Nephron progenitor cell (in vitro differentiated cells): ENCODE measurements around the gene CD47.

Experiments
- DNase-seq: peaks from one replicate; pipeline ENCODE4 v3.0.0; 2021
- H3K27ac Mint-ChIP-seq: 2 replicates; pipeline ENCODE4 v1.8.0; 2021; ENCODE audit warnings: mild to moderate bottlenecking, moderate library complexity, mixed read lengths
- H3K27me3 Mint-ChIP-seq: 2 replicates; pipeline ENCODE4 v1.8.0; 2021; ENCODE audit warnings: mild to moderate bottlenecking, low read depth, mixed read lengths; ENCODE audit not compliant: poor library complexity
- H3K36me3 Mint-ChIP-seq: 2 replicates; pipeline ENCODE4 v1.8.0; 2021; ENCODE audit warnings: low read depth, mixed read lengths
- H3K4me1 Mint-ChIP-seq: 2 replicates; pipeline ENCODE4 v1.8.0; 2021; ENCODE audit warnings: mixed read lengths
- H3K4me3 Mint-ChIP-seq: 2 replicates; pipeline ENCODE4 v1.8.0; 2021; ENCODE audit warnings: mild to moderate bottlenecking, moderate library complexity, mixed read lengths
- H3K9me3 Mint-ChIP-seq: 2 replicates; pipeline ENCODE4 v1.8.0; 2021; ENCODE audit warnings: mild to moderate bottlenecking, moderate library complexity, mixed read lengths
- TF ChIP-seq, protein P1 (sequence below): fragments of 200-600 bp; sonication (generic); IDR thresholded peaks from 2 replicates; pipeline ENCODE4 v1.5.0; 2021; ENCODE audit warnings: antibody characterized with exemption

Gene CD47

DNA sequence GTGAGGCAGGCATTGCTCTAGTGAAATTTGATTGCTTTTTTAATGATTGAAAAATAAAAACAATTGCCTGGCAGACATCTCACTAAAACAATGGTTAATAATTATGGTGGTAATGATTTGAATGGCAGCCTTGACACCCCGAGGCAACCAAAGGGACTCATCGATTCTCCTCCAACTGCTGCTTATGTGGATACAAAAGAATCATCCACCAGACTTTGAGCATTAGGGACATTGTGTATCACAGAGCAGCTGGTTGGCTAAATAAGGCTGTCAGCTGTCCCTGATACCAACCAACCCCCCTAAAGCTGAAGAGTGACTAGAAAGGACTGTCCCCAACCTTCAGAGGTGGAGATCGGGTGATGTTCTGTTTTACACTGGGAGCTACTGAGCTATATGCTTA lies 1.7 kb upstream of the CD47 start:
- TF ChIP-seq, protein P1, sequence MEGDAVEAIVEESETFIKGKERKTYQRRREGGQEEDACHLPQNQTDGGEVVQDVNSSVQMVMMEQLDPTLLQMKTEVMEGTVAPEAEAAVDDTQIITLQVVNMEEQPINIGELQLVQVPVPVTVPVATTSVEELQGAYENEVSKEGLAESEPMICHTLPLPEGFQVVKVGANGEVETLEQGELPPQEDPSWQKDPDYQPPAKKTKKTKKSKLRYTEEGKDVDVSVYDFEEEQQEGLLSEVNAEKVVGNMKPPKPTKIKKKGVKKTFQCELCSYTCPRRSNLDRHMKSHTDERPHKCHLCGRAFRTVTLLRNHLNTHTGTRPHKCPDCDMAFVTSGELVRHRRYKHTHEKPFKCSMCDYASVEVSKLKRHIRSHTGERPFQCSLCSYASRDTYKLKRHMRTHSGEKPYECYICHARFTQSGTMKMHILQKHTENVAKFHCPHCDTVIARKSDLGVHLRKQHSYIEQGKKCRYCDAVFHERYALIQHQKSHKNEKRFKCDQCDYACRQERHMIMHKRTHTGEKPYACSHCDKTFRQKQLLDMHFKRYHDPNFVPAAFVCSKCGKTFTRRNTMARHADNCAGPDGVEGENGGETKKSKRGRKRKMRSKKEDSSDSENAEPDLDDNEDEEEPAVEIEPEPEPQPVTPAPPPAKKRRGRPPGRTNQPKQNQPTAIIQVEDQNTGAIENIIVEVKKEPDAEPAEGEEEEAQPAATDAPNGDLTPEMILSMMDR: no peak
- H3K4me1 Mint-ChIP-seq: peaks cover 17% of the 10 kb centered on the region
- H3K36me3 Mint-ChIP-seq: no peaks in the 10 kb centered on the region
- H3K9me3 Mint-ChIP-seq: peaks cover 10% of the 10 kb centered on the region
- DNase-seq: no peak
- H3K27me3 Mint-ChIP-seq: peaks cover 38% of the 10 kb centered on the region
- peak overlapping the region; percentile 86 for H3K4me3 Mint-ChIP-seq
- H3K27ac Mint-ChIP-seq: no peak overlapping the region

DNA sequence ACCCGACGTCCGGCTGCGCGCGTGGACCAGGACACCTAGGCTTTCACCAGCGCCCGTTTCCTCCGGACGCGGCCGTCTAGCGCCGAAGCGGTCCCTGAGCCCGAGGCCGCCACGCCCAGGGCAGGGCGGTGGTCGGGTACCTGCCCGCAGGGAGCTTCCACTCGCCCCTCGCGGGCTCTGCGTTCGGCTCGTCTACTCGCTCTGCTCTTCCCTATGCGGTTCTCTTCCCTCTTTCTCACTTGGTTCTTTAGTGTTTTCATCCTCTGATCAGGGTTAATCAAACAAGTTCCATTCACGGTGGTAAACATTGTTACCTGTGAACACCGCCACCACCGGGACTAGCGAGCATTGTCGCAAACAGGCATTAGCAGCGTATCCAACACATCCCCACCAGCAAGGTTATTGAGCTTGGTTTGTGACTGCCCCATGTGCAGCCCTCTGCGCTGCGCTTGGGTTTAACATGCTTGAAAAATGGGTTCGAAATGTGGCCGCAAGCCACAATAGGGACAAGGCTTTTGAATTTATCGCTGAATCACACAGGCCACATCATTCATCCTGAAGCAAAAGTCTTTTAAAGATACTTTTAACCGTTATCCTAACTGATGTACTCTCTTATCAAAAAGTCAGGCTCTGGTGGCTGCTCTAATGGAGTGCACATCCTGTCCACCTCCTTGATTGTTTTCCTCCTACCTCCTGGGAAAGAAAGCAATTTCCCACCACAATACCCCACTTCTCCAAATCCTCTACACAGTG lies 843 bp upstream of the CD47 start:
- TF ChIP-seq, protein P1: no peak
- peaks cover 17% of the 10 kb centered on the region for H3K4me1 Mint-ChIP-seq
- H3K4me3 Mint-ChIP-seq: peak overlapping the region; percentile 86
- H3K36me3 Mint-ChIP-seq: no peaks in the 10 kb centered on the region
- H3K27me3 Mint-ChIP-seq: peaks cover 38% of the 10 kb centered on the region
- no peak for DNase-seq
- peaks cover 10% of the 10 kb centered on the region for H3K9me3 Mint-ChIP-seq
- no peak overlapping the region for H3K27ac Mint-ChIP-seq

DNA sequence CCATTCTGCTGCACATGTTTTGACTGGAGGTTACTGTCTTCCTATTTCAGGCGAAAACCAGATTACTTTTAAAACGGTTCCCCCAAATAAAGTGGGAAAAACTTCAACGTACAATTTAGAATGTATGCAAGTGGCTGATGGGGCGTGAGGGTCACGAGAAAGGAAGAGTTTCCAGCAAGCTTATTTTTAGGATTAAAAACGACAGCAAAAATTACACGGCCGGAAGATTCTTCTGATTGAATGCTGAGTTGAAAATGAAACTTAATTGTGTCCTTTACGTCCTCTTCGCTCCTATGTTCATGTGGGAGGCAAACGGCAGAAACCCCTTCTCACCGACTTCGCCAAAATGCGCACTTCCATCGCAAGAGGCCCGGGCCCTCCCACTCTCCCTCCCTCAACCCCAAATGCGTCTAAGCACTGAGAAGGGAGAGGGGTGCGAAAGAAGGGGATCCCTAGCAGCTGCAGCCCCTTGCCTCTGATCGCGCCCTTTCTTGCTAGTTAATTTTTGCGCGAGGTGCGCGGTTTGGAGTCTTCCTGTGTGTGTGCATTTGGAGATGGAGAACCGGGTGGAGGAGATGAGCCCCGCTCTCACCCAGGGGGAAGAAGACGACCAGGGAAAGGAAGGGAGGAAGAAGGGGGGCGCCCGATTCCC lies 656 bp downstream of the CD47 start:
- Mint-ChIP-seq H3K27me3 (peaks cover 38% of the 10 kb centered on the region), H3K9me3 (peaks cover 10% of the 10 kb centered on the region), H3K36me3 (no peaks in the 10 kb centered on the region), H3K4me3 (peak overlapping the region; percentile 97), H3K27ac (peak overlapping the region; percentile 13), H3K4me1 (peaks cover 17% of the 10 kb centered on the region)
- no peak for DNase-seq
- TF ChIP-seq, protein P1: no peak

DNA sequence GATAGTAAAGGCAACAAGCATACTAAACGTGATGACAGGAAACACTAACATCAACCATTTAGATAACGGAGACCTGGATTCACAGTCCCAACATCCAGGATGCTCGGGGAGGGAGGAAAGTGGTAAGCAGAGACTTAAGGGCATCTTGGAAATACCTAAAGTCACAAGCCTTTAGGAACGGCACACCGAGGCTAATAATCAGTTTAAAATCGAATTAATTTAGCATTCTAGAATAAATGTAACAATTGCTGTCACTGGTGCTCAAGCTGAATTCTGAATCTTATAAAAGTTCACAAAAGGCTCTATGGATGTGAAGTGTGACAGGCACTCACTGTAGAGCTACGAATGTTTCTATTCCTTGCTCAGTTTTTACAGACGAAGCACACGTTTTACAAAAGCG lies 1.3 kb downstream of the CD47 start:
- TF ChIP-seq, protein P1: no peak
- Mint-ChIP-seq H3K36me3 (no peaks in the 10 kb centered on the region), H3K27ac (no peak overlapping the region), H3K4me3 (peak overlapping the region; percentile 97), H3K27me3 (peaks cover 38% of the 10 kb centered on the region), H3K4me1 (peaks cover 17% of the 10 kb centered on the region), H3K9me3 (peaks cover 10% of the 10 kb centered on the region)
- no peak for DNase-seq

DNA sequence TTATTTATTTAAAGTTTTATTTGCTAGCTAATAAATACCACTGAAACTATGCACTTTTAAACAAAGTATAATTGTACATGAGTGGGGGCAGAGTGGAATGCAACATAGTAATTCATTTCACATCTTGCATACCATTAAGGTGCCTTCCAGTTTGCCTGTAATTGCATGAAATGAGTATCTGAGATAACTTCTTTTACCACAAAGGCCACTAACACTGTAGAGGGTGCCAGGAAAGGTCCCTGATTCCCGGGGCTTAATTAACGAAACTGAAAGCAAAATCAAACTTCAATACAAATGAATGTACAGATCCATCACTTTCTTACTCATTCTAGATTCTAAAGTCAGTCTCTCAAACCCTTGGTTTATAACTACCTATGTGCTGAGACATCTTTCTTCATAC lies 2.1 kb downstream of the CD47 start:
- no peak for DNase-seq
- H3K27ac Mint-ChIP-seq: no peak overlapping the region
- TF ChIP-seq, protein P1: no peak
- H3K36me3 Mint-ChIP-seq: no peaks in the 10 kb centered on the region
- H3K4me1 Mint-ChIP-seq: peaks cover 17% of the 10 kb centered on the region
- no peak overlapping the region for H3K4me3 Mint-ChIP-seq
- peaks cover 35% of the 10 kb centered on the region for H3K27me3 Mint-ChIP-seq
- H3K9me3 Mint-ChIP-seq: peaks cover 10% of the 10 kb centered on the region

DNA sequence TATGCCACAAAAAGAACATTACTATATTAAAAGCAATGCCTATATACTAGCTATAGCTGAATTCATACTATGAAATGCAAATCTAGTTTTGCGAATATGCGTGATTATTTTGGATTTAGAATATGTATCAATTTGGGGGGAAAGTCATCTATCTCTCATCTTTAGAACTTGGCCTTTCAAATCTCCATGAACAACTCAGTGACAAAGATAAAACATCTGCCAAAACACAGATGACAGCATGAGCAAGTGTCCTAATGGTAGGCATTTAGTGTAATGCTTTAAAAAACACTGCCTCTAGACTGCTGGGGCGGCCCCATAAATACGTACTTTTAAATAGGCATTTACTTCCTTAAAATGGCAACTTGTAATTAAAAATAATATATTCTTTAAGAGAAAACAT lies 2.7 kb downstream of the CD47 start:
- no peaks in the 10 kb centered on the region for H3K36me3 Mint-ChIP-seq
- H3K9me3 Mint-ChIP-seq: peaks cover 10% of the 10 kb centered on the region
- no peak for DNase-seq
- peaks cover 30% of the 10 kb centered on the region for H3K27me3 Mint-ChIP-seq
- TF ChIP-seq, protein P1: no peak
- H3K4me1 Mint-ChIP-seq: peaks cover 17% of the 10 kb centered on the region
- no peak overlapping the region for H3K4me3 Mint-ChIP-seq
- no peak overlapping the region for H3K27ac Mint-ChIP-seq
